Lung (tissue), 12 donors: ENCODE measurements around the gene CHD6. TPM values are rescaled to one million over a fixed set of nuclear protein-coding genes. Genes with fewer than 3 reads are reported as not detected.

Experiments
- ATAC-seq: fragments of 200-7000 bp; cut with Tn5 transposase; one replicate; pipeline ENCODE4 v1.9.1; 2020; ENCODE audit warnings: moderate number of reproducible peaks; ENCODE audit not compliant: insufficient read depth, low FRiP score
- DNase-seq, 3 donors: peaks; one replicate each; pipeline ENCODE4 v3.0.0-alpha.2; 2013 to 2017
- H3K27ac ChIP-seq, 2 donors: one replicate each; pipeline ENCODE4 v1.5.1; 2013; ENCODE audit warnings: mild to moderate bottlenecking in 2 of 2, moderate library complexity in 2 of 2, control low read depth in 1 of 2, inconsistent platforms in 1 of 2, low read depth in 1 of 2, low read length in 1 of 2
- H3K27me3 ChIP-seq, 3 donors: one replicate each; pipeline ENCODE4 v1.5.1; 2013; ENCODE audit warnings: low read length in 2 of 3; ENCODE audit not compliant: control insufficient read depth in 3 of 3, insufficient read depth in 3 of 3
- H3K36me3 ChIP-seq, 4 donors: one replicate each; pipeline ENCODE4 v1.5.1; 2013; ENCODE audit warnings: low read length in 4 of 4, mild to moderate bottlenecking in 1 of 4, moderate library complexity in 1 of 4; ENCODE audit not compliant: control insufficient read depth in 4 of 4, insufficient read depth in 4 of 4
- H3K4me1 ChIP-seq, 5 donors: one replicate each; pipeline ENCODE4 v1.5.1; 2013; ENCODE audit warnings: low read length in 5 of 5, mild to moderate bottlenecking in 2 of 5, moderate library complexity in 1 of 5; ENCODE audit not compliant: control insufficient read depth in 5 of 5, insufficient read depth in 5 of 5
- H3K4me3 ChIP-seq: one replicate; pipeline ENCODE4 v1.5.1; 2013; ENCODE audit warnings: mild to moderate bottlenecking, control low read depth, moderate library complexity
- H3K9ac ChIP-seq, 2 donors: one replicate each; pipeline ENCODE4 v1.5.1; 2013; ENCODE audit warnings: low read length in 2 of 2, control low read depth in 1 of 2; ENCODE audit not compliant: insufficient read depth in 1 of 2
- H3K9me3 ChIP-seq, 4 donors: one replicate each; pipeline ENCODE4 v1.5.1; 2013; ENCODE audit warnings: low read length in 3 of 4, mild to moderate bottlenecking in 1 of 4, moderate library complexity in 1 of 4; ENCODE audit not compliant: control insufficient read depth in 4 of 4, insufficient read depth in 3 of 4
- WGBS, 2 donors: extraction: QIAGEN DNeasy Blood & Tissue Kit; methylation state at CpG; one replicate each; pipeline ENCODE4 v1.1.7; 2013; 5-methylcytosine and 5-hydroxymethylcytosine counted together
- polyA plus RNA-seq, 2 donors: library from polyadenylated mRNA; stranded (reverse); fragments of 200-250 nt; gene quantifications; one replicate each; pipeline ENCODE4 v1.2.1, GENCODE V29; 2013
- total RNA-seq, 2 donors: library from RNA; depleted of rRNA in 1 of 2; stranded (reverse); fragments of >200 nt in 1 of 2; gene quantifications; one replicate each; pipeline ENCODE4 v1.2.1, GENCODE V29; 2014 to 2021
- TF ChIP-seq, protein P1 (sequence below): IDR thresholded peaks from 2 replicates; pipeline ENCODE4 v1.5.1; 2012; ENCODE audit warnings: mild to moderate bottlenecking; ENCODE audit errors: control extremely low read depth, extremely low read depth
- donor health status: control.
- donor health status: control.
- donor health status: Bipolar disorder and iron deficiency.
- donor health status: healthy.
- donor health status: DM: yes; HTN: yes; CAD: no.

Gene CHD6
- total and polyA plus RNA-seq, 4 donors = 5.0 to 95.3 (median 21.0) TPM

DNA sequence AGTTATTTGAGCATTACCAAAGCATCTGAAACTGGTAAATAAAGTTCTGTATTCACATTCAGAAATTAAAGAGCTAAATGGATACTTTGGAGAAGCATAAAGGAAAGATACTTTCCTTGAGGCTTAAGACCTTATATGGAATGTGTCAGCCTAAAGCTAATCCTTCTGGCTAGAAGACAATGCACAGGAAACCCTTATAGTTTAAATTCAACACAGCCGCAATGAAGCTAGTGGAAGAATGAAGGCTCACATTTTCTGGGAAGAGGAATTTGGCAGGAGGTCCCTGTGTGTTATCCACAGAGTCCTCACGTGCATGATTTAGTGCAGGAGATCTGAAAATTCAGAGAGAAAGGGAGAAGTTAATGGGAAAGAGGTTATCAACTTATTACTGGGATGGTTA is 21.5 kb upstream of the CHD6 start:
- 58 to 78% methylated on average over 2 of the region's 2 CpGs for WGBS, 2 donors
- DNase-seq (no peak), ATAC-seq (no peak)
- Histone ChIP-seq H3K9me3 (no peaks in the 10 kb centered on the region), H3K27ac (no peak overlapping the region), H3K4me3 (no peak overlapping the region), H3K4me1 (peaks cover 0 to 7% (median 0%) of the 10 kb centered on the region in 5 donors), H3K27me3 (peaks cover 0 to 3% (median 0%) of the 10 kb centered on the region in 3 donors), H3K9ac (no peak overlapping the region), H3K36me3 (no peaks in the 10 kb centered on the region)
- TF ChIP-seq, protein P1, sequence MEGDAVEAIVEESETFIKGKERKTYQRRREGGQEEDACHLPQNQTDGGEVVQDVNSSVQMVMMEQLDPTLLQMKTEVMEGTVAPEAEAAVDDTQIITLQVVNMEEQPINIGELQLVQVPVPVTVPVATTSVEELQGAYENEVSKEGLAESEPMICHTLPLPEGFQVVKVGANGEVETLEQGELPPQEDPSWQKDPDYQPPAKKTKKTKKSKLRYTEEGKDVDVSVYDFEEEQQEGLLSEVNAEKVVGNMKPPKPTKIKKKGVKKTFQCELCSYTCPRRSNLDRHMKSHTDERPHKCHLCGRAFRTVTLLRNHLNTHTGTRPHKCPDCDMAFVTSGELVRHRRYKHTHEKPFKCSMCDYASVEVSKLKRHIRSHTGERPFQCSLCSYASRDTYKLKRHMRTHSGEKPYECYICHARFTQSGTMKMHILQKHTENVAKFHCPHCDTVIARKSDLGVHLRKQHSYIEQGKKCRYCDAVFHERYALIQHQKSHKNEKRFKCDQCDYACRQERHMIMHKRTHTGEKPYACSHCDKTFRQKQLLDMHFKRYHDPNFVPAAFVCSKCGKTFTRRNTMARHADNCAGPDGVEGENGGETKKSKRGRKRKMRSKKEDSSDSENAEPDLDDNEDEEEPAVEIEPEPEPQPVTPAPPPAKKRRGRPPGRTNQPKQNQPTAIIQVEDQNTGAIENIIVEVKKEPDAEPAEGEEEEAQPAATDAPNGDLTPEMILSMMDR = no peak

DNA sequence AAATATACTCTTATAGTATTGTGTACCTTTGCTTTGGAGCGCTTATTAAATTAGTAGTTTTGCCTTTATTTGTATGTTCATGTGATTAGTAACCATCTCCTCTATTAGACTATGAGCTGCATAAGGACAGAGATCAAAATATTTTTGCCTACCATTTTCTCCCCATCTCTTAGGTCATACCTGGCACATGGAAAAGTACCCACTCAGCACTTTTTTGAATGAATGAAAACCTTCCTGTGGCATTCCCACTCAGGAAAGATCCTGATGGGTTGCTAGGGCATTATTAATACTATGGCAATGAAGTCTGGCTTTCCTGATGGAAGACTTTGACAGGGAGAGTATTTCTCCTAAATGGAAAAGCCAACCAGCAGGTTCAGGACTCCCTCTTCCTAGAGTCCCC is 20.3 kb upstream of the CHD6 start:
- H3K9me3 ChIP-seq = no peaks in the 10 kb centered on the region
- H3K4me1 ChIP-seq = no peaks in the 10 kb centered on the region
- TF ChIP-seq, protein P1 = no peak
- H3K4me3 ChIP-seq = no peak overlapping the region
- no peak for ATAC-seq
- WGBS, 2 donors = 93% methylated on average over 1 of the region's 1 CpG
- H3K9ac ChIP-seq = no peak overlapping the region
- no peaks in the 10 kb centered on the region for H3K36me3 ChIP-seq
- no peak overlapping the region for H3K27ac ChIP-seq
- no peak for DNase-seq
- H3K27me3 ChIP-seq = peaks cover 0 to 3% (median 0%) of the 10 kb centered on the region in 3 donors

DNA sequence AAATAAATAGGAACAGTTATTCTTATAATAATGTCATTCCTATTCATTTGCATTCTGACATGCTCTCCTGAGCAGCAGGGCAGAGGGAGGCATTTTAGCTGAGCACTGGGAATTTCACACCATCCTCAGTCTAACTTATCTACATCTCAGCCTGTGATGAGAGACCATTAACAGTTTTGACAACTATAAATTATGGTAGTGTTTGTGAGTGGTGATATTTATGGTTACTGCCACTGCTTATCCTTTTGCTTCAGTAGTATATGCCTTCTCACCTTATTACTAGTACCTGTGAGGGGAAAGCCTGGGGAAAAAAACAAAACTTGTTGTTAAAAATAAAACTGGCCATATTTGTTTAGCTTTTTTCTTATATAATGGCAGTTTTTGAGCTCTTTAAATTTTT is 17.0 kb upstream of the CHD6 start:
- no peaks in the 10 kb centered on the region for H3K36me3 ChIP-seq
- no peak overlapping the region for H3K27ac ChIP-seq
- H3K9ac ChIP-seq = no peak overlapping the region
- no peaks in the 10 kb centered on the region for H3K4me1 ChIP-seq
- no peak for DNase-seq
- no peak overlapping the region for H3K4me3 ChIP-seq
- no peaks in the 10 kb centered on the region for H3K27me3 ChIP-seq
- TF ChIP-seq, protein P1 = no peak
- no peaks in the 10 kb centered on the region for H3K9me3 ChIP-seq
- ATAC-seq = no peak

DNA sequence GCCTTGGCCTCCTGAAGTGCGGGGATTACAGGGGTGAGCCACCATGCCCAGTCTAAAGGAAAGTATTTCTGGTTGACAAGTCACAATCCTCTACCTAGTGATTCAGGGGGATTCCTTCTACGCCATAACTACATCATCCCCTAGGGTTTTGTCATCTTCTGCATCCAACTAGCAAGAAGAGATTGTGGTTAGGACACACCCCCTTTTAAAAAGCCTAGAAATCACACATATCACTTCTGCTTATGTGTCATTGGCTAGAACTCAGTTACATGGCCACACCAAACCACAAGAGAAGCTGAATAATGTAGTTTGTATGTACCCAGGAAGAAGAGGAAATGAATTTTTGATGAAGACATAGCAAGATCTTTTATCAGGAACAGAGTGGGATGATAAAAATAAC is 14.7 kb upstream of the CHD6 start:
- H3K27ac ChIP-seq = no peak overlapping the region
- no peak overlapping the region for H3K4me3 ChIP-seq
- TF ChIP-seq, protein P1 = no peak
- H3K27me3 ChIP-seq = no peaks in the 10 kb centered on the region
- WGBS, 2 donors = 70 to 81% methylated on average over 2 of the region's 2 CpGs
- H3K9ac ChIP-seq = no peak overlapping the region
- H3K9me3 ChIP-seq = no peaks in the 10 kb centered on the region
- H3K36me3 ChIP-seq = no peaks in the 10 kb centered on the region
- DNase-seq (no peak), ATAC-seq (peak; percentile 6)
- no peaks in the 10 kb centered on the region for H3K4me1 ChIP-seq
